GM19240 (cell line): ENCODE results near the gene SLC35A2.
"Not testable (repeated sequence)": the region's sequence is repeated elsewhere in the genome, so short reads cannot be mapped to it uniquely, and the experiment has no call there.

Source experiments
- DNase-seq: peaks from one replicate; pipeline ENCODE4 v3.0.0; 2011; ENCODE audit warnings: low spot score; ENCODE audit not compliant: insufficient read length

The SLC35A2 gene

GRCh38 chrX:48853494-48853893 lies 58.0 kb downstream of the SLC35A2 start:
- not testable (repeated sequence) for DNase-seq
